Ovary (tissue), 9 donors: ENCODE results near the gene PASD1. TPM values are rescaled to one million over a fixed set of nuclear protein-coding genes. Genes with fewer than 3 reads are reported as not detected.

Experiments
- DNase-seq, 5 donors: peaks; one replicate each; pipeline ENCODE4 v3.0.0-alpha.2; 2019 to 2020
- H3K27ac ChIP-seq, 2 donors: fragments of 200-600 bp; one replicate each; pipeline versions ENCODE4 v1.5.1 to v1.8.0; 2019 to 2022
- H3K27me3 ChIP-seq: fragments of 200-600 bp; one replicate; pipeline ENCODE4 v1.8.0; 2022
- H3K36me3 ChIP-seq: fragments of 200-600 bp; sonication (generic); one replicate; pipeline ENCODE4 v1.5.1; 2019
- H3K4me1 ChIP-seq: one replicate; pipeline ENCODE4 v1.8.1; 2013; ENCODE audit warnings: mild to moderate bottlenecking, moderate library complexity; ENCODE audit not compliant: insufficient read depth
- H3K4me3 ChIP-seq: fragments of 200-600 bp; sonication (generic); one replicate; pipeline ENCODE4 v1.5.1; 2017
- H3K9me3 ChIP-seq, 2 donors: fragments of 200-600 bp in 1 of 2; sonication (generic) in 1 of 2; one replicate each; pipeline versions ENCODE4 v1.5.1 to v1.8.1; 2013 to 2019; ENCODE audit warnings: mild to moderate bottlenecking in 1 of 2, moderate library complexity in 1 of 2
- EP300 ChIP-seq: sonication (generic); formaldehyde crosslinking; IDR thresholded peaks from one replicate; pipeline ENCODE4 v1.6.1; 2017; ENCODE audit warnings: antibody characterized with exemption
- POLR2A ChIP-seq: fragments of 450-650 bp; IDR thresholded peaks from one replicate; pipeline ENCODE4 v1.6.1; 2017; ENCODE audit warnings: antibody characterized with exemption, mild to moderate bottlenecking, moderate library complexity
- WGBS, 3 donors: extraction: QIAGEN DNeasy Blood & Tissue Kit in 1 of 3; methylation state at CpG; one replicate each; pipeline versions ENCODE4 v1.1.5 to v1.1.7; 2013 to 2017; 5-methylcytosine and 5-hydroxymethylcytosine counted together
- intact Hi-C, 4 donors: fragments of 100-400 bp; cut with DNase I; formaldehyde crosslinking; loops; one replicate each; pipeline versions ENCODE4 v1.11.0 to v1.15.1; 2022 to 2023
- polyA plus RNA-seq, 2 donors: library from polyadenylated mRNA; stranded (reverse); fragments of 200-250 nt in 1 of 2; fragments of 350-450 nt in 1 of 2; fragmentation: Illumina TruSeq in 1 of 2; extraction: RNeasy Lipid Tissue Mini Kit (QIAGEN cat#74804) in 1 of 2; gene quantifications; one replicate each; pipeline ENCODE4 v1.2.3, GENCODE V29; 2013 to 2014
- total RNA-seq, 7 donors: library from RNA; depleted of rRNA in 2 of 7; stranded (reverse); fragments of >200 nt in 2 of 7; fragmentation: NEBNext Ultra II Directional in 3 of 7; extraction: Animal tissue kit (Norgen Biotek cat#: 25700) in 3 of 7; gene quantifications; one replicate each; pipeline versions ENCODE4 v1.1.0 to v1.2.4, GENCODE V29; 2016 to 2023
- TF ChIP-seq, protein P1 (sequence below), 3 donors: fragments of 450-650 bp in 2 of 3; fragments of 200-600 bp in 1 of 3; IDR thresholded peaks; one replicate each; pipeline versions ENCODE4 v1.5.1 to v1.8.0; 2016 to 2022; ENCODE audit warnings: antibody characterized with exemption in 3 of 3, mild to moderate bottlenecking in 1 of 3
- donor health status: DM: no; HTN: no; CAD: no; lungs with moderate emphysema.
- donor health status: DM: no; HTN: no; CAD: no.
- donor health status: Bipolar disorder and iron deficiency.
- donor health status: DM: yes; HTN: yes; CAD: no.
- donor health status: DM: no; HTN: no; CAD: no.
- donor health status: DM: yes; HTN: yes; CAD: no.

The PASD1 gene
- total and polyA plus RNA-seq, 9 donors, result 0.02 TPM; not detected in 8

DNA sequence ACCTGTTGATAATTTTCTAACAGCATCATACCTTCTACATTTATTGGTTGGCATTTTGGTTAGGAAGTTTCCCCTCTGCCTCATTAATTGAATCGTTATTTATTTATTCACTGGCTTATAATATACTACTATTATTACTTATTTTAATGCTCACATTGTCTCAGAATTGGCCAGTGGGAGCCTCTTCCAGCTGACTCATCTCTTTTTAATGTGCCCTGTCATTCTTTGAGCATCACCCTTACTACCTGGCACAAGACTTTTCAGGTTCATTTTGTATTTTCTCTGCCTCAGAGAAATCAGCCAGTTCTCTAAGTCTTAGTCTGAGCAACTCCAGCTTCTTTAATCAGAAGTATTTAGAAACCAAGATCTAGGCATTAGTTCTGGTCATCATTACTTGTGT, 71.5 kb downstream of the PASD1 start:
- WGBS, 3 donors, result 50 to 68% (median 57%) methylated on average over 1 of the region's 1 CpG
- no peaks in the 10 kb centered on the region for H3K27me3 ChIP-seq
- TF ChIP-seq POLR2A (no peak), EP300 (no peak)
- TF ChIP-seq, protein P1, sequence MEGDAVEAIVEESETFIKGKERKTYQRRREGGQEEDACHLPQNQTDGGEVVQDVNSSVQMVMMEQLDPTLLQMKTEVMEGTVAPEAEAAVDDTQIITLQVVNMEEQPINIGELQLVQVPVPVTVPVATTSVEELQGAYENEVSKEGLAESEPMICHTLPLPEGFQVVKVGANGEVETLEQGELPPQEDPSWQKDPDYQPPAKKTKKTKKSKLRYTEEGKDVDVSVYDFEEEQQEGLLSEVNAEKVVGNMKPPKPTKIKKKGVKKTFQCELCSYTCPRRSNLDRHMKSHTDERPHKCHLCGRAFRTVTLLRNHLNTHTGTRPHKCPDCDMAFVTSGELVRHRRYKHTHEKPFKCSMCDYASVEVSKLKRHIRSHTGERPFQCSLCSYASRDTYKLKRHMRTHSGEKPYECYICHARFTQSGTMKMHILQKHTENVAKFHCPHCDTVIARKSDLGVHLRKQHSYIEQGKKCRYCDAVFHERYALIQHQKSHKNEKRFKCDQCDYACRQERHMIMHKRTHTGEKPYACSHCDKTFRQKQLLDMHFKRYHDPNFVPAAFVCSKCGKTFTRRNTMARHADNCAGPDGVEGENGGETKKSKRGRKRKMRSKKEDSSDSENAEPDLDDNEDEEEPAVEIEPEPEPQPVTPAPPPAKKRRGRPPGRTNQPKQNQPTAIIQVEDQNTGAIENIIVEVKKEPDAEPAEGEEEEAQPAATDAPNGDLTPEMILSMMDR (IDR thresholded peaks at IDR 0.05), result no peak
- DNase-seq, result no peak
- H3K27ac ChIP-seq, result no peak overlapping the region
- H3K4me3 ChIP-seq, result no peak overlapping the region
- no peaks in the 10 kb centered on the region for H3K36me3 ChIP-seq
- H3K4me1 ChIP-seq, result no peaks in the 10 kb centered on the region
- intact Hi-C loops, result no loop called here
- no peaks in the 10 kb centered on the region for H3K9me3 ChIP-seq

DNA sequence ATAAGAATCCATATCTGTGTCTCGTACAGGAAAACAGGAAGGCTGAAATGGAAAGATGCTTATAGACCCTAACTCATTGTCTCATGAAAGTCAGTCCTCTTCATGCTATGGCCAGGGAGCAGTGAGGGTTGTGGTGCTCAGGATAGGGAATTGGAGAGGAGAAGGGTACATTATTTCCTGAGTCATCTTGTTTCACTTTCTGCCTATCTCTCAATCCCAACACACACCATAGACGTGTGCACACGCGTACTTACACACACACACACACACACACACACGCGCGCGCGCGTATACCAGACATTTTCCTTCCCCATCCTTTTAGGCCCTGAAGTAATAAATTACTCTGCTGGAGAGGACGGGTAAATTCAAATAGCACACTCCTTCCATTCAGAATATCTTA, 78.1 kb downstream of the PASD1 start:
- no peak overlapping the region for H3K27ac ChIP-seq
- 76 to 82% (median 78%) methylated on average over 11 of the region's 11 CpGs for WGBS, 3 donors
- H3K36me3 ChIP-seq, result no peaks in the 10 kb centered on the region
- H3K27me3 ChIP-seq, result no peaks in the 10 kb centered on the region
- no peak for DNase-seq
- H3K4me1 ChIP-seq, result no peaks in the 10 kb centered on the region
- TF ChIP-seq EP300 (no peak), POLR2A (no peak)
- TF ChIP-seq, protein P1 (IDR thresholded peaks at IDR 0.05), result no peak
- no peak overlapping the region for H3K4me3 ChIP-seq
- no peaks in the 10 kb centered on the region for H3K9me3 ChIP-seq
- intact Hi-C loops, result no loop called here

DNA sequence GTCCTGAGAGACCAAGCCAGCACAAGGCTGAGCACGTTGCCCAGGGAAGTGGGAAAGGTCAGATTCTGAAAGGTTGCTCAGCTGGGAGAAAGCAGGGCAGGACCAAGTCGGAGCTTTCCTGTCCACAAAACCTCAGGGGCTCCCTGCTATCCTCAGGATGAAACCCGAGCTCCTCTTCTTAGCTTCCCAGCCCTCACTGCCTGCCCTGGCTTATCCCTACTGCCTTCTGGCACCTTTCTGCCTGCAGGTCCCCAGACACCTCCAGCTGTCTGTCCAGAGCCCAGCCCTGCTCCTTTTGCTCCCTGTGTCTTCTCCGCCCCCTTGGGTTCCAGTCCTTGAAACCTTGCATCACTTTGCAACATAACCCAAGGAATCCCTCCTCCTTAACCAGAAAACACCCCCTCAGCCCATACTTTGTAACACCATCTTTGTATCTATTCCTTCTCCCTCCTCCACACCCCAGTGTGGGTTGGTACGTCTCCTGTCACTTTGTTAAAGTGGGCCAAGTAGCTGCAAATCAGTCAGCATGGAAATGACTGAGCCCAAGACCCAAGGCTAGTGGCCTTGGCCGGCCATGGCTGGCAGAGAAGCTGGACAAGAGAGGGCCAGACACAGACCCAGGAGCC, 111.8 kb downstream of the PASD1 start:
- no peaks in the 10 kb centered on the region for H3K9me3 ChIP-seq
- no peak for DNase-seq
- no peak overlapping the region for H3K4me3 ChIP-seq
- no peak for TF ChIP-seq EP300
- TF ChIP-seq, protein P1 (IDR thresholded peaks at IDR 0.05), result no peak
- WGBS, 3 donors, result 36 to 55% (median 49%) methylated on average over 6 of the region's 6 CpGs
- no peaks in the 10 kb centered on the region for H3K27me3 ChIP-seq
- H3K36me3 ChIP-seq, result no peaks in the 10 kb centered on the region
- H3K27ac ChIP-seq, result no peak overlapping the region
- intact Hi-C loops, result no loop called here
- no peaks in the 10 kb centered on the region for H3K4me1 ChIP-seq

GRCh38 chrX:151676196-151676595, 112.7 kb downstream of the PASD1 start:
- intact Hi-C loops, result no loop called here
- Histone ChIP-seq H3K27ac (no peak overlapping the region), H3K36me3 (no peaks in the 10 kb centered on the region), H3K27me3 (no peaks in the 10 kb centered on the region), H3K4me1 (no peaks in the 10 kb centered on the region), H3K9me3 (no peaks in the 10 kb centered on the region), H3K4me3 (no peak overlapping the region)
- 48 to 61% (median 59%) methylated on average over 4 of the region's 4 CpGs for WGBS, 3 donors
- DNase-seq, result no peak
- TF ChIP-seq, protein P1 (IDR thresholded peaks at IDR 0.05), result no peak
- TF ChIP-seq POLR2A, result no peak
- no peak for TF ChIP-seq EP300
